Naive thymus-derived CD8-positive, alpha-beta T cell (primary cell): Measurements from ENCODE around the gene BRIP1. TPM values are rescaled to one million over a fixed set of nuclear protein-coding genes. Genes with fewer than 3 reads are reported as not detected.

Experiments used
- ATAC-seq, 2 donors: fragments of 150-1000 bp; cut with Tn5 transposase in 1 of 2; sonication (Bioruptor Pico), chemical (Tn5 transposase) in 1 of 2; 1 replicate in 1 of 2; 2 replicates in 1 of 2; pipeline ENCODE4 v1.10.0; 2021; ENCODE audit warnings: mild to moderate bottlenecking in 2 of 2, moderate library complexity in 2 of 2
- POLR2A ChIA-PET: fragments of 350-600 bp; sonication (Branson Sonifier 250); formaldehyde crosslinking; loops from one replicate; lab custom pipeline; 2021; ENCODE audit warnings: antibody characterized with exemption; lab: Charles Lee
- DNase-seq, 10 donors: peaks; one replicate each; pipeline versions ENCODE4 v3.0.0 to v3.0.0-alpha.2; 2020 to 2022
- H3K27ac Mint-ChIP-seq, 10 donors: one replicate each; pipeline ENCODE4 v1.8.0; 2020 to 2022; ENCODE audit warnings: mild to moderate bottlenecking in 10 of 10, mixed read lengths in 10 of 10, moderate library complexity in 4 of 10, inconsistent platforms in 1 of 10
- H3K27me3 Mint-ChIP-seq, 5 donors: one replicate each; pipeline ENCODE4 v1.8.0; 2021 to 2022; ENCODE audit warnings: mixed read lengths in 5 of 5
- H3K36me3 Mint-ChIP-seq, 3 donors: one replicate each; pipeline ENCODE4 v1.8.0; 2020 to 2022; ENCODE audit warnings: mixed read lengths in 3 of 3, mild to moderate bottlenecking in 2 of 3, inconsistent platforms in 1 of 3
- H3K4me1 Mint-ChIP-seq, 4 donors: one replicate each; pipeline ENCODE4 v1.8.0; 2021 to 2022; ENCODE audit warnings: mixed read lengths in 4 of 4
- H3K4me3 Mint-ChIP-seq, 10 donors: one replicate each; pipeline ENCODE4 v1.8.0; 2020 to 2022; ENCODE audit warnings: mild to moderate bottlenecking in 10 of 10, mixed read lengths in 10 of 10, moderate library complexity in 6 of 10, inconsistent platforms in 1 of 10
- H3K9me3 Mint-ChIP-seq, 9 donors: one replicate each; pipeline ENCODE4 v1.8.0; 2020 to 2022; ENCODE audit warnings: mixed read lengths in 9 of 9, mild to moderate bottlenecking in 3 of 9, inconsistent platforms in 1 of 9, moderate library complexity in 1 of 9
- polyA plus RNA-seq, 3 donors: library from polyadenylated mRNA; unstranded; fragments of 300-500 nt; fragmentation: Illumina TruSeq; gene quantifications; one replicate each; pipeline ENCODE4 v1.2.3, GENCODE V29; 2021
- total RNA-seq, 8 experiments: library from RNA in 2 of 8; stranded (reverse) in 2 of 8; gene quantifications; one replicate each; pipeline ENCODE4 v1.2.3 and lab custom pipeline; 2021 to 2026

Gene BRIP1
- total and polyA plus RNA-seq, 5 experiments from 2014 or later, result 0.46 to 0.77 (median 0.74) TPM; not detected in 1

DNA sequence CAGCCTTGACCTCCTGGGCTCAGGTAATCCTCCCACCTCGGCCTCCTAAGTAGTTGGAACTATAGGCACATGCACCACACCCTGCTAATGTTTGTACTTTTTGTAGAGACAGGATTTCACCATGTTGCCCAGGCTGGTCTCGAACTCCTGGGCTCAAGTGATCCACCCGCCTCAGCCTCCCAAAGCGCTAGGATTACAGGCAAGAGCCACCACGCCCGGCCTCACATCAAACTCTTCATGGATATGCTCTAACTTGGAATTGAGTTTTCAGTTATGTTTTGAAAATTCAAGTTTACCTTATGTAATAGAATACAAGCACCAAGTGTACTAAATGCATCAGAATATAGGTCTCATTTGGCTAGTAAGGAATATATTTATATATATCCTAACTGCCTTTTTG lies 119.6 kb downstream of the BRIP1 start:
- H3K27me3 Mint-ChIP-seq, result peaks cover 0 to 3% (median 0%) of the 10 kb centered on the region in 5 donors
- H3K36me3 Mint-ChIP-seq, result peaks cover 0 to 36% (median 28%) of the 10 kb centered on the region in 3 donors
- H3K4me1 Mint-ChIP-seq, result no peaks in the 10 kb centered on the region
- ATAC-seq, result no peak
- no peak for DNase-seq
- H3K9me3 Mint-ChIP-seq, result peaks cover 0 to 21% (median 6%) of the 10 kb centered on the region in 9 donors
- POLR2A ChIA-PET, result no interaction called here
- no peak overlapping the region for H3K4me3 Mint-ChIP-seq
- no peak overlapping the region for H3K27ac Mint-ChIP-seq

DNA sequence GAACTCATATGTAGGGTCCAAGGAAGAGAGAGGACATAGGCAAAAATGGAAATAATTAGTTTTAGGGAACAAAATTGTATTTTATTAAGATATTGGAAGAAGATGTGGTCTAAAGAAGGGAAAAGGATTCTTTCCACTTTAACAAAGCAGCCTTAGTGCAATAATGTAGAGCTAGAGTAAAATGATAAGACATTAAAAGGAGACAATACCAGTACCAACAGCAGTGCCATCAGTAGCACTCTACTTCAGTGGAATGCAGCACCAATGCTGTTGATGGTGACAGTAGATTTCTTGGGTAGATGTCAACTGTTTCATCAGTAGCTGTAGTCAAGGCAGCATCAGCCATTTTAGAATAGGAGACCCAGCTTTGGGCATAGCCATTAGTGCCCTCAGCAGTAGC lies 124.3 kb downstream of the BRIP1 start:
- ATAC-seq (no peak), DNase-seq (no peak)
- POLR2A ChIA-PET, result no interaction called here
- peaks cover 5 to 26% (median 10%) of the 10 kb centered on the region in 9 donors for H3K9me3 Mint-ChIP-seq
- no peaks in the 10 kb centered on the region for H3K4me1 Mint-ChIP-seq
- H3K27ac Mint-ChIP-seq, result no peak overlapping the region
- H3K4me3 Mint-ChIP-seq, result no peak overlapping the region
- H3K27me3 Mint-ChIP-seq, result no peaks in the 10 kb centered on the region
- peaks cover 0 to 43% (median 18%) of the 10 kb centered on the region in 3 donors for H3K36me3 Mint-ChIP-seq

DNA sequence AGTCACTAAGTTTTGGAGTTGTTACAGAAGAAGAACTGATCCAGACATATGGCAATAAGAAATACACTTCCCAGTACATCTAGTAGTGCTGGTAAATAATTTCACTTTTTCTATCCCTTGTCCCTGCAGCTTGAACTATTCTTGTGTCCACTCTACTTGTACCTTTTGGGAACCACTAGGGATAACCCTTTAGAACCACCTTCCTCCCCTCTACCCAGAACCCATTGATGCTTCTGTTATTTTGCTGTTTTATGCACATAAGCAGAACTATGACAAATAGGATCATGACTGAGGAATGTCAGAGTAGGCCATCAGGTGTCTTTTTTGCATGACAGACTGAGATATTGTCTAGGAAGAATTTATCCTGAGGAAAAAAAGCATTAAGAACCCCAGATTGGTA lies 125.1 kb downstream of the BRIP1 start:
- ATAC-seq (no peak), DNase-seq (no peak)
- peaks cover 0 to 43% (median 18%) of the 10 kb centered on the region in 3 donors for H3K36me3 Mint-ChIP-seq
- H3K9me3 Mint-ChIP-seq, result peaks cover 5 to 26% (median 10%) of the 10 kb centered on the region in 9 donors
- no peaks in the 10 kb centered on the region for H3K4me1 Mint-ChIP-seq
- H3K27me3 Mint-ChIP-seq, result no peaks in the 10 kb centered on the region
- POLR2A ChIA-PET, result no interaction called here
- H3K27ac Mint-ChIP-seq, result no peak overlapping the region
- no peak overlapping the region for H3K4me3 Mint-ChIP-seq

DNA sequence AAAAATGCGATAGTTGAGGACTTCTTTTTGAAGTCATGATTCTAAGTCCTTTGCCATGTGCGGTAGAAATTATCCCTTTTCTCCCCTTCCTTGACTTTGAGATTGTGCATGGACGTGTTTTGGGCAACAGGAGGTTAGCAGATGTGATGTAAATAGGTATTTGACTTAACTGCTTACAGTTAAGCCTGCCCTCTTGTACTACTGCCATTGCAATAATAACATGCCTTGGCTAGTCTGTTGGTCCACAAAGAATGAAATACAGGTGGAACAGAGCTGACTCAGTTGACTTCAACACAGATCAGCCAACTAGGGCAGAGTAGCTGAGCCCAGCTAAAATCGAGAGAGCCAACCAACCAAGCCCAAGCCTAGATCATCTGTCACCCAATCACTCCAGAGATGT lies 125.5 kb downstream of the BRIP1 start:
- H3K27me3 Mint-ChIP-seq, result no peaks in the 10 kb centered on the region
- POLR2A ChIA-PET, result no interaction called here
- ATAC-seq, result no peak
- no peak overlapping the region for H3K27ac Mint-ChIP-seq
- no peak overlapping the region for H3K4me3 Mint-ChIP-seq
- no peak for DNase-seq
- H3K9me3 Mint-ChIP-seq, result peaks cover 5 to 26% (median 10%) of the 10 kb centered on the region in 9 donors
- peaks cover 0 to 43% (median 18%) of the 10 kb centered on the region in 3 donors for H3K36me3 Mint-ChIP-seq
- H3K4me1 Mint-ChIP-seq, result no peaks in the 10 kb centered on the region

DNA sequence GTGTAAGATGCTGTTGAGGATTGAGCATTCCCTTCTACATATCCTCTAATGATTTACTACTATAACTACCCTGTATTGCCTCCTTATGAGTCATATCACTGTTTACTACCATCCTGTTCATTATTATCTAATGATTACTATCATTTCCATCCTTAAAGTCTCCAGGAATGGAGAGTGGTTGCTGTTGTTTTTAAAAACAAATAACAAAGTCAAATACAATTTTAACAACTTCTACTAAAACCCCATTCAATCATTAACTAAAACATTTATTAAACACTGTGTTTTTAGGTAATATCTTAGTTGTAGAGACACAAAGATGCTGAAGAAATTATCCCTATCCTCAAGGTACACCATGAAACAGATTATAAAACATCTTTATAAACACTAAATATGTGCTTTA lies 126.9 kb downstream of the BRIP1 start:
- H3K27ac Mint-ChIP-seq, result no peak overlapping the region
- DNase-seq, result no peak
- H3K36me3 Mint-ChIP-seq, result peaks cover 0 to 32% (median 15%) of the 10 kb centered on the region in 3 donors
- POLR2A ChIA-PET, result no interaction called here
- H3K4me1 Mint-ChIP-seq, result no peaks in the 10 kb centered on the region
- peaks cover under 1 to 23% (median 10%) of the 10 kb centered on the region in 9 donors for H3K9me3 Mint-ChIP-seq
- no peak for ATAC-seq
- no peaks in the 10 kb centered on the region for H3K27me3 Mint-ChIP-seq
- no peak overlapping the region for H3K4me3 Mint-ChIP-seq

DNA sequence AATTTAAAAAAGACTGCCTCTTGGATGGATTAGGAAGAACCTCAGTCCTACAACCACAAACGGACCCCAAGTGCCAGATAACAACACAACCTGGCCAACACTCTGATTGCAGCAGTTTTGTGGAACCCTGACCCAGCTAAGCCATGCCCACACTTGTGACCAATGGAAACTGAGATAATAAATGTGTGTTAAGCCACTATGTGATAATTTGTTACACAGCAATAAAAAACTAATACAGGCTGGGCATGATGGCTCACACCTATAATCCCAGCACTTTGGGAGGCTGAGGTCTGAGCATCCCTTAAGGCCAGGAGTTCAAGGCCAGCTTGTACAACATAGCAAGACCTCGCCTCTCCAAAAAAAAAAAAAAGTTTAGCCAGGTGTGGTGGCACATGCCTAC lies 127.5 kb downstream of the BRIP1 start:
- Mint-ChIP-seq H3K27ac (no peak overlapping the region), H3K9me3 (peaks cover 0 to 18% (median 8%) of the 10 kb centered on the region in 9 donors), H3K4me1 (no peaks in the 10 kb centered on the region), H3K36me3 (peaks cover 0 to 26% (median 9%) of the 10 kb centered on the region in 3 donors), H3K4me3 (no peak overlapping the region), H3K27me3 (no peaks in the 10 kb centered on the region)
- POLR2A ChIA-PET, result no interaction called here
- ATAC-seq (no peak), DNase-seq (no peak)

DNA sequence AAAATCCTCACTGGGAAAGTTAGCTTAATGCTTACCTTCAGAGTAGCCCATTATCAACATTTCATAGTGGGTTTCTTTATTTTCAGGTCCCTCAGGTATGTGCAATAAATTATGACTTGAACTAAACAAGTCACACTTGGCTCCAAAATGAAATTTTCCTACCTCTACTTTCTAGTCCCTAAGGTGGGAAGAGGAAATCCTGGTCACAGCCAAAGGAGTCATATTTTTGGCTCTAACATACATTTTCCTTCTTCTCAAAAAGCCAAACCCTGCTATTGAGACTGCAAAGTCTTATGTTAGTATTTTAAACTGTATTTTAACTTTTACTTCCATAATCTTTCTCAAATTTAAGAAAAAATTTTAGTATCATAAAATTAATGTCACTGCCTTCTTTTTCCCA lies 128.9 kb downstream of the BRIP1 start:
- no peaks in the 10 kb centered on the region for H3K27me3 Mint-ChIP-seq
- DNase-seq, result no peak
- no peaks in the 10 kb centered on the region for H3K4me1 Mint-ChIP-seq
- H3K9me3 Mint-ChIP-seq, result peaks cover 0 to 18% (median 6%) of the 10 kb centered on the region in 9 donors
- POLR2A ChIA-PET, result no interaction called here
- no peak overlapping the region for H3K4me3 Mint-ChIP-seq
- no peak overlapping the region for H3K27ac Mint-ChIP-seq
- peaks cover 0 to 21% (median 9%) of the 10 kb centered on the region in 3 donors for H3K36me3 Mint-ChIP-seq
- ATAC-seq, result no peak

DNA sequence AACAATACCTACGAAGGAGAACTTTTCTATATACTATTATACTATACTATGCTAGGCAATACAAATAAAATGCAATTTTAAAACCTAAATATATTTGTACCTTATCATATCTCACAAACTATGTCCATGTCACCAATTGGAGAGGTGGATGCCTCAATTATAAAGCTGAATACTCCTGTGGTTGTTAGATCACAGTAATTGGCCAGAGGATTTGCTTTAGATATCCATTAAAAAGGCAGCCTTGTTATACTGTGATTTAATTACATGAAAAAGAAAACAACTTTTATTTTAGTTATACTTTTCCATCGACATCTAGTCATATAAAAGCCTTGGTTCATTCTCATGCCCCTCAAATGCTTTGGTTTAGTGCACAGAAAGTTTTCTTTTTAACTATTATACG lies 129.3 kb downstream of the BRIP1 start:
- Mint-ChIP-seq H3K27ac (no peak overlapping the region), H3K4me1 (no peaks in the 10 kb centered on the region), H3K27me3 (no peaks in the 10 kb centered on the region), H3K4me3 (no peak overlapping the region), H3K9me3 (peaks cover 0 to 18% (median 6%) of the 10 kb centered on the region in 9 donors), H3K36me3 (peaks cover 0 to 18% (median 9%) of the 10 kb centered on the region in 3 donors)
- POLR2A ChIA-PET, result no interaction called here
- ATAC-seq (no peak), DNase-seq (no peak)

DNA sequence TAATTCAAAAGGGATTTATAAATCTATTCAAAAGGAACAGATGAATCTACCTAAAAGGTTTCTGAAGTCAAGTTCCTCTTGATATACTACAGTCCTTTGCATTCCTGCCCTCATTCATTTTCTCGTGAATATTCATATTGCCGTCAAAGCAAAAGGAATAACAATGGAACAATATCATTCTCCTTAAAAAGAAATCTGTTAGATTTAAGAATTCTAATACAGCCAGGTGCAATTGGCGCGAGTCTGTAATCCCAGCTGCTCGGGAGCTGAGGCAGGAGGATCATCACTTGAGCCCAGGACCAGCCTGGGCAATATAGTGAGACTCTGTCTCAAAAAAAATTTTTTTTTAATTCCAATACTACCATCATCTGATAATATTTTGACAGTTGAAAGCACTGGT lies 130.3 kb downstream of the BRIP1 start:
- POLR2A ChIA-PET, result no interaction called here
- no peak for DNase-seq
- H3K36me3 Mint-ChIP-seq, result peaks cover 0 to 15% (median 5%) of the 10 kb centered on the region in 3 donors
- H3K4me3 Mint-ChIP-seq, result no peak overlapping the region
- H3K4me1 Mint-ChIP-seq, result peaks cover 0 to 3% (median 0%) of the 10 kb centered on the region in 4 donors
- no peak overlapping the region for H3K27ac Mint-ChIP-seq
- no peaks in the 10 kb centered on the region for H3K27me3 Mint-ChIP-seq
- ATAC-seq, result no peak
- H3K9me3 Mint-ChIP-seq, result peaks cover 0 to 18% (median 6%) of the 10 kb centered on the region in 9 donors

DNA sequence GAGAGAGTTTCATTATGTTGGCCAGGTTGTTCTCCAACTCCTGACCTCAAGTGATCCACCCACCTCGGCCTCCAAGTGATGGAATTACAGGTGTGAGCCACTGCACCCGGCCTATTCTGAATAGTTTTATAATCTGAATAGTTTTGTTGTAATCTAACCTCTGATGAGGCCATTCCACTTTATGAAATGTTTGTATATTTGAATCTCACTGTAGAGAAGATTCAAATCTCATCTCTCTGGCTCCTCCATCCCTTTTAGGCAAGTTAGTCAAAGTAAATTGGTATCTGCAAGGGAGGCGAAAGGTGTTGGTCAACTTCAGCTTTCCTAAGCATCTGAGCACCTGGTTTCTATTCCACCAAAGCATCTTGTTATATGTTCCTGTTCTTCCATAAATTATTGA lies 131.2 kb downstream of the BRIP1 start:
- peaks cover 0 to 9% (median 3%) of the 10 kb centered on the region in 9 donors for H3K9me3 Mint-ChIP-seq
- H3K4me3 Mint-ChIP-seq, result no peak overlapping the region
- ATAC-seq (no peak), DNase-seq (no peak)
- no peaks in the 10 kb centered on the region for H3K27me3 Mint-ChIP-seq
- POLR2A ChIA-PET, result no interaction called here
- H3K4me1 Mint-ChIP-seq, result peaks cover 0 to 3% (median 0%) of the 10 kb centered on the region in 4 donors
- H3K27ac Mint-ChIP-seq, result no peak overlapping the region
- H3K36me3 Mint-ChIP-seq, result peaks cover 0 to 7% (median 0%) of the 10 kb centered on the region in 3 donors

DNA sequence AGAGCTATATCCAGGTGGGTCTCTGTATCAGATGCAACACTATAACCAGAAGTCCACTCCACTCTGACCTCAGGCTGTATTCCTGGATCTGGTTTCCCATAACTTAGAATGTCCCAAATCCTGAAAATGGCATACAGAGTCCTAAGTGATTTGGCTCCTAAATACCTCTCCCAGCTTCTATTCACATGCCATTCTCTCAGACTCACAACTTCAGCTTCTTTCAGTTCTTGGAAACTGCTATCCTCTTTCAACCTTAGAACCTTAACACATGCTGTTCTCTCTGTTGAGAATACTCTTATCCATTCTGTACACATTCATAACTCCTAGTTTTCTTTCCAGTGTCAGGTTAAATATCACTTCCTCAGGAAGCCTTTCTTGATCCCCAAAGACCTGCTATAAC lies 132.0 kb downstream of the BRIP1 start:
- ATAC-seq, result no peak
- Mint-ChIP-seq H3K27me3 (no peaks in the 10 kb centered on the region), H3K4me3 (no peak overlapping the region), H3K9me3 (peaks cover 0 to under 1% (median 0%) of the 10 kb centered on the region in 9 donors), H3K27ac (no peak overlapping the region), H3K36me3 (peaks cover 0 to under 1% (median 0%) of the 10 kb centered on the region in 3 donors), H3K4me1 (peaks cover 0 to 3% (median 0%) of the 10 kb centered on the region in 4 donors)
- no peak for DNase-seq
- POLR2A ChIA-PET, result no interaction called here

DNA sequence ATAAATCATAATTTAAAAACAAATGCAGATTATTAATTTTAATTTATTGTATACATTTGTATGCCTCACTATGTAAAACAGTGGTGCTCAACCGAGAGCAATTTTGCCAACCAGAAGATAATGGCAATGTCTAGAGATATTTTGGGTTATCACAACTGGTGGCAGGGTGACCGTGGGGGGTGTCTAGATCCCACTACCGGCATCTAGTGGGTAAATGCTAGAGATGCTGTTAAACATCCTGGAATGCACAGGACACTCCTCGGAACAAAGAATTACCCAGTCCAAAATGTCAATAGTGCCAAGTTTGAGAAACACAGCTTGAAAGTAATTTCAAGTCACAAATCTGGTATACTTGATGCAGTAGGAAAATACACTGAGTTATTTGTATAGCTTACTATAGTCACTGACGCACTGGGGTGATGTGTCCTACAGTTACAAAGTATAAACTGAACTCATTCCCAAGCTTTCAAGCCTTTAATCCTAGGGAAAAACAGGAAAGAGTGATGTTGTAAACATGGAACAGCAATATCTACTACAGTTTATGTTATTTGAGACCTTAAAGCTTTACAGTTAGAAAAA lies 133.5 kb downstream of the BRIP1 start:
- ATAC-seq (no peak), DNase-seq (no peak)
- H3K27me3 Mint-ChIP-seq, result no peaks in the 10 kb centered on the region
- POLR2A ChIA-PET, result no interaction called here
- H3K9me3 Mint-ChIP-seq, result no peaks in the 10 kb centered on the region
- peaks cover 0 to 3% (median 0%) of the 10 kb centered on the region in 4 donors for H3K4me1 Mint-ChIP-seq
- H3K4me3 Mint-ChIP-seq, result no peak overlapping the region
- H3K36me3 Mint-ChIP-seq, result no peaks in the 10 kb centered on the region
- no peak overlapping the region for H3K27ac Mint-ChIP-seq

DNA sequence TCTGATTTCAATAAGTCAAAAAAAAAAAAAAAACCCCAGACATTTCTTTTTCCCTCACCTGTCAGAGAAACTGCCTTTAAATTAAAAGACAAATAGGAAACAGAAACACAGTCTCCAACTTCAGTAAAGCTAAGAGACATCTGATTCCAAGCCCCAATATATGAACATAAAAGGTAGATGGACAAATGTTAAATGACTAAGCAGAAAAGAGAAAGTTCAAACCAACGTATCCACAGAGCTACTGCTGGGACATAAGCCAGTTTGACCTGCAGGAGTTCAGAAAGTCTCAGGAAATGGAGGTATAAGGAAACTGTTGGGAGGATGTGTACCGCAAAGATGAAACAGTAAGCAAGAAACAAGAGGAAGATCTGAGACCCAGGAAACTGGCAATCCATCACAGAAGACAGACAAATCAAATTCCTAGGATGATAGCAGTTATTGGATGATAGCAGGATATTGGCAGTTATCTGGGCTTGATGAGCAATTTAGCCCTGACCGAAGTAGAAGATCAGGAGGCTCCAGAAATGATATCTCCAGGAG lies 135.0 kb downstream of the BRIP1 start:
- Mint-ChIP-seq H3K4me1 (peaks cover 0 to 3% (median 0%) of the 10 kb centered on the region in 4 donors), H3K36me3 (no peaks in the 10 kb centered on the region), H3K4me3 (no peak overlapping the region), H3K27me3 (no peaks in the 10 kb centered on the region), H3K27ac (no peak overlapping the region), H3K9me3 (no peaks in the 10 kb centered on the region)
- POLR2A ChIA-PET, result no interaction called here
- ATAC-seq (no peak), DNase-seq (no peak)
